Chondrocyte (in vitro differentiated cells): ENCODE measurements around the gene TMPRSS3. TPM values are rescaled to one million over a fixed set of nuclear protein-coding genes. Genes with fewer than 3 reads are reported as not detected.

Experiments used
- DNase-seq: peaks from one replicate; pipeline ENCODE4 v3.0.0; 2021; ENCODE audit warnings: mixed read lengths, low spot score
- H3K27ac Mint-ChIP-seq: one replicate; pipeline ENCODE4 v1.8.0; 2021; ENCODE audit warnings: mild to moderate bottlenecking, moderate library complexity, mixed read lengths; ENCODE audit not compliant: unreplicated experiment
- H3K27me3 Mint-ChIP-seq: 2 replicates; pipeline ENCODE4 v1.8.0; 2021; ENCODE audit warnings: low read depth, mixed read lengths
- H3K36me3 Mint-ChIP-seq: 2 replicates; pipeline ENCODE4 v1.8.0; 2021; ENCODE audit warnings: low read depth, mixed read lengths
- H3K4me1 Mint-ChIP-seq: 2 replicates; pipeline ENCODE4 v1.8.0; 2021; ENCODE audit warnings: low read depth, mild to moderate bottlenecking, mixed read lengths
- H3K4me3 Mint-ChIP-seq: one replicate; pipeline ENCODE4 v1.8.0; 2021; ENCODE audit warnings: mild to moderate bottlenecking, moderate library complexity, mixed read lengths; ENCODE audit not compliant: unreplicated experiment
- H3K9me3 Mint-ChIP-seq: 2 replicates; pipeline ENCODE4 v1.8.0; 2021; ENCODE audit warnings: low read depth, mixed read lengths
- CTCF ChIP-seq: fragments of 200-600 bp; sonication (generic); IDR thresholded peaks from 2 replicates; pipeline ENCODE4 v1.5.0; 2021; ENCODE audit warnings: antibody characterized with exemption, mild to moderate bottlenecking, moderate library complexity
- total RNA-seq: library from RNA; stranded (reverse); gene quantifications from 3 replicates; pipeline ENCODE4 v1.2.1, GENCODE V29; 2021

Gene TMPRSS3
- total RNA-seq, 1 donor from 2014 or later, result not detected

GRCh38 chr21:42351626-42352440 lies 44.0 kb downstream of the TMPRSS3 start:
- H3K27ac Mint-ChIP-seq, result no peak overlapping the region
- H3K36me3 Mint-ChIP-seq, result peaks cover 1% of the 10 kb centered on the region
- H3K9me3 Mint-ChIP-seq, result peaks cover 22% of the 10 kb centered on the region
- H3K27me3 Mint-ChIP-seq, result peaks cover 15% of the 10 kb centered on the region
- peaks cover 6% of the 10 kb centered on the region for H3K4me1 Mint-ChIP-seq
- no peak for TF ChIP-seq CTCF
- DNase-seq, result no peak
- no peak overlapping the region for H3K4me3 Mint-ChIP-seq

- H3K27ac Mint-ChIP-seq, result no peak within 1 kb of the TSS
- H3K9me3 Mint-ChIP-seq, result peaks cover 22% of the 10 kb centered on the region
- TF ChIP-seq CTCF, result no peak
- peaks cover 1% of the 10 kb centered on the region for H3K36me3 Mint-ChIP-seq
- no peak for DNase-seq
- H3K4me1 Mint-ChIP-seq, result peaks cover 6% of the 10 kb centered on the region
- H3K4me3 Mint-ChIP-seq, result no peak within 1 kb of the TSS
- peaks cover 15% of the 10 kb centered on the region for H3K27me3 Mint-ChIP-seq
Measured at GRCh38 chr21:42350927-42351426, 44.9 kb downstream of the TMPRSS3 start, which contains the start of gene TFF2. TFF2 (minus strand) TSS chr21:42350994; CDS start chr21:42350957, 37 bp downstream.

GRCh38 chr21:42350318-42350910 lies 45.4 kb downstream of the TMPRSS3 start:
- no peak overlapping the region for H3K4me3 Mint-ChIP-seq
- H3K27ac Mint-ChIP-seq, result no peak overlapping the region
- no peak for TF ChIP-seq CTCF
- no peak for DNase-seq
- H3K36me3 Mint-ChIP-seq, result peaks cover 1% of the 10 kb centered on the region
- peaks cover 6% of the 10 kb centered on the region for H3K4me1 Mint-ChIP-seq
- H3K9me3 Mint-ChIP-seq, result peaks cover 17% of the 10 kb centered on the region
- H3K27me3 Mint-ChIP-seq, result peaks cover 12% of the 10 kb centered on the region

- H3K4me3 Mint-ChIP-seq, result no peak overlapping the region
- peaks cover 11% of the 10 kb centered on the region for H3K9me3 Mint-ChIP-seq
- peaks cover 12% of the 10 kb centered on the region for H3K27me3 Mint-ChIP-seq
- no peak for TF ChIP-seq CTCF
- H3K27ac Mint-ChIP-seq, result no peak overlapping the region
- peaks cover 1% of the 10 kb centered on the region for H3K36me3 Mint-ChIP-seq
- peaks cover 6% of the 10 kb centered on the region for H3K4me1 Mint-ChIP-seq
- DNase-seq, result no peak
Measured at GRCh38 chr21:42349420-42350317, 46.2 kb downstream of the TMPRSS3 start.

- Mint-ChIP-seq H3K27ac (no peak overlapping the region), H3K36me3 (peaks cover 1% of the 10 kb centered on the region), H3K27me3 (peaks cover 10% of the 10 kb centered on the region), H3K4me1 (peaks cover 6% of the 10 kb centered on the region), H3K9me3 (peaks cover 7% of the 10 kb centered on the region), H3K4me3 (no peak overlapping the region)
- no peak for DNase-seq
- no peak for TF ChIP-seq CTCF
Measured at GRCh38 chr21:42348762-42349161, 47.1 kb downstream of the TMPRSS3 start.
